Right lobe of liver (tissue), 4 donors: ENCODE data around the gene TMPRSS11B.

Experiments used
- CTCF ChIP-seq, 4 donors: fragments of 200-600 bp in 3 of 4; fragments of 450-650 bp in 1 of 4; IDR thresholded peaks; one replicate each; pipeline versions ENCODE4 v1.5.1 to v1.8.0; 2016 to 2022; ENCODE audit warnings: antibody characterized with exemption in 4 of 4, mild to moderate bottlenecking in 2 of 4
- POLR2A ChIP-seq: fragments of 450-650 bp; IDR thresholded peaks from one replicate; pipeline ENCODE4 v1.6.1; 2017; ENCODE audit warnings: antibody characterized with exemption, mild to moderate bottlenecking
- donor health status: DM: no; HTN: no; CAD: no.
- donor health status: DM: no; HTN: no; CAD: no.
- donor health status: DM: no; HTN: yes; CAD: no.

- no peak for TF ChIP-seq CTCF (IDR thresholded peaks at IDR 0.05)
- TF ChIP-seq POLR2A = no peak
These were observed 3.9 kb upstream of the TMPRSS11B start for GRCh38 chr4:68249434-68249833.
